Left lung (tissue), 10 donors: ENCODE results near the gene PKN1. TPM values are rescaled to one million over a fixed set of nuclear protein-coding genes. Genes with fewer than 3 reads are reported as not detected.

Experiments
- ATAC-seq: fragments of 200-7000 bp; cut with Tn5 transposase; one replicate; pipeline ENCODE4 v1.9.1; 2020; ENCODE audit warnings: moderate library complexity
- DNase-seq, 4 donors: peaks; one replicate each; pipeline ENCODE4 v3.0.0-alpha.2; 2013 to 2020
- H3K27ac ChIP-seq, 2 donors: fragments of 200-600 bp; sonication (generic) in 1 of 2; one replicate each; pipeline versions ENCODE4 v1.5.0 to v1.8.0; 2020 to 2021
- H3K27me3 ChIP-seq, 2 donors: fragments of 200-600 bp; sonication (generic) in 1 of 2; one replicate each; pipeline versions ENCODE4 v1.5.0 to v1.8.0; 2020 to 2021
- H3K36me3 ChIP-seq, 2 donors: fragments of 200-600 bp; sonication (generic) in 1 of 2; one replicate each; pipeline versions ENCODE4 v1.5.0 to v1.8.0; 2020 to 2021
- H3K4me1 ChIP-seq, 2 donors: fragments of 200-600 bp; one replicate each; pipeline ENCODE4 v1.8.0; 2021
- H3K4me3 ChIP-seq, 2 donors: fragments of 200-600 bp; sonication (generic) in 1 of 2; one replicate each; pipeline versions ENCODE4 v1.5.0 to v1.8.0; 2020 to 2021; ENCODE audit warnings: mild to moderate bottlenecking in 1 of 2
- H3K9me3 ChIP-seq, 2 donors: fragments of 200-600 bp; sonication (generic) in 1 of 2; one replicate each; pipeline versions ENCODE4 v1.5.0 to v1.8.0; 2020 to 2021
- CTCF ChIP-seq, 2 donors: fragments of 200-600 bp; sonication (generic) in 1 of 2; IDR thresholded peaks; one replicate each; pipeline versions ENCODE4 v1.5.0 to v1.8.0; 2021; ENCODE audit warnings: antibody characterized with exemption in 2 of 2
- intact Hi-C, 2 donors: fragments of 100-400 bp; cut with DNase I; formaldehyde crosslinking; loops; one replicate each; pipeline versions ENCODE4 v1.11.2 to v1.14.2; 2022
- polyA plus RNA-seq, 6 donors: library from polyadenylated mRNA; unstranded; fragments of 120-200 nt; gene quantifications; one replicate each; pipeline ENCODE4 v1.2.1, GENCODE V29; 2013; ENCODE audit not compliant: insufficient read length in 6 of 6
- total RNA-seq, 2 donors: library from RNA; stranded (reverse); fragmentation: NEBNext Ultra II Directional; extraction: Animal tissue kit (Norgen Biotek cat#: 25700); gene quantifications; one replicate each; pipeline ENCODE4 v1.2.1, GENCODE V29; 2021
- donor health status: DM: no; HTN: yes; CAD: no.
- donor health status: DM: no; HTN: no; CAD: no.

The PKN1 gene
- total and polyA plus RNA-seq, 8 donors, result 91.9 to 190 (median 101) TPM

- TF ChIP-seq CTCF (IDR thresholded peaks at IDR 0.05), result no peak
- DNase-seq (no peak), ATAC-seq (no peak)
- Histone ChIP-seq H3K27me3 (no peaks in the 10 kb centered on the region), H3K4me1 (peaks cover 15 to 29% of the 10 kb centered on the region in 2 donors), H3K27ac (no peak overlapping the region), H3K36me3 (peaks cover 0 to 41% of the 10 kb centered on the region in 2 donors), H3K4me3 (no peak overlapping the region), H3K9me3 (no peaks in the 10 kb centered on the region)
- intact Hi-C loops, result no loop called here
These were observed 59.7 kb downstream of the PKN1 start for GRCh38 chr19:14492756-14493337.

DNA sequence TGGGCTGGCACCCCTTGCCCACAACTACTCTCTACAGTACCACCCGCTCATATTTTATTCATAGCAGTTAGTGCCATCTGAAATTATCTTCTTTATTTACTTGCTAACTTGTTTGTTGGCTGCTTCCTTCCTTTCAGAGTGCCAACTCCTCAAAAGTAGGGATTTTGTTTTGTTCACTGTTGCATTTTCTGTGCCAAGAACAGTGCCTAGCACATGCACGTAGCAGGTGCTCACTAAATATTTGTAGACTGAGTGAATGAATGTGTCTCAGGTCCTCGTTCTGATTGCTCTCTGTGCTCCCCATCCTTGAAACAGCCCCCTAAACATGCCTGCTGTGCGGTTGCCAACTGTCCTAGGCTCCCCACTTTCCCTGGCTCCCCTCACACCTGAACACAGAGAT, 61.3 kb downstream of the PKN1 start:
- no peaks in the 10 kb centered on the region for H3K27me3 ChIP-seq
- H3K27ac ChIP-seq, result peak overlapping the region in 1 of 2 donors; percentile 75
- TF ChIP-seq CTCF (IDR thresholded peaks at IDR 0.05), result no peak
- peaks cover 18 to 34% of the 10 kb centered on the region in 2 donors for H3K4me1 ChIP-seq
- DNase-seq (no peak), ATAC-seq (no peak)
- no peaks in the 10 kb centered on the region for H3K9me3 ChIP-seq
- peak overlapping the region in 1 of 2 donors; percentile 85 for H3K4me3 ChIP-seq
- peaks cover 0 to 27% of the 10 kb centered on the region in 2 donors for H3K36me3 ChIP-seq
- intact Hi-C loops, result no loop called here

GRCh38 chr19:14494910-14495671, 62.0 kb downstream of the PKN1 start:
- Histone ChIP-seq H3K4me3 (peak overlapping the region; percentile 85 to 87), H3K27ac (peak overlapping the region; percentile 62 to 75), H3K4me1 (peaks cover 18 to 34% of the 10 kb centered on the region in 2 donors), H3K27me3 (no peaks in the 10 kb centered on the region), H3K36me3 (peaks cover 0 to 21% of the 10 kb centered on the region in 2 donors), H3K9me3 (no peaks in the 10 kb centered on the region)
- ATAC-seq (peak; percentile 2), DNase-seq (no peak)
- intact Hi-C loops, result no loop called here
- TF ChIP-seq CTCF (IDR thresholded peaks at IDR 0.05), result no peak

DNA sequence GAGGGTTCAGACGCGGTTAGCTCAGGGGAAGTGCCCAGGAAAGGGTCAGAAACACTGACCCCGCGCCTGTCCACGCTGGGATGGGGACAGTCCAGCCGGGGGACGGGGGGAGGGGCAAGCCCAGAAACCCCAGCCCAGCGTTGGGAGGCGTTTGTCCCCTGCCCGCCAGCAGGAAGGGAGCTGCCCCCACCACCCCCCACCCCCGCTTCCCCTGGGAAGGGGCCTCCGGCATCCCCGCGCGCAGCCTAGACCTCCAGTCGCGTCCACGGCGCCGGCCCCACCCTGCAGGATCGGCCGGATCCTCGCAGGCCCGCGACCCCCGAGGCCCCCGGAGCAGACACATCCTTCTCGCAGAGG, 62.5 kb downstream of the PKN1 start:
- ATAC-seq (no peak), DNase-seq (no peak)
- Histone ChIP-seq H3K4me1 (peaks cover 18 to 34% of the 10 kb centered on the region in 2 donors), H3K36me3 (peaks cover 0 to 15% of the 10 kb centered on the region in 2 donors), H3K27ac (peak overlapping the region; percentile 62 to 75), H3K4me3 (peak overlapping the region; percentile 85 to 87), H3K27me3 (no peaks in the 10 kb centered on the region), H3K9me3 (no peaks in the 10 kb centered on the region)
- intact Hi-C loops, result no loop called here
- TF ChIP-seq CTCF (IDR thresholded peaks at IDR 0.05), result no peak

GRCh38 chr19:14496029-14496833, 63.1 kb downstream of the PKN1 start, which contains the start of gene GIPC1:
TSS of gene GIPC1 (minus strand) at chr19:14496127. CDS start at chr19:14482976, 13,151 bp downstream.
- Histone ChIP-seq H3K9me3 (no peaks in the 10 kb centered on the region), H3K27me3 (no peaks in the 10 kb centered on the region), H3K4me3 (peak within 1 kb of the TSS; percentile 85 to 87), H3K27ac (peak within 1 kb of the TSS; percentile 75 to 76), H3K36me3 (peaks cover 0 to 10% of the 10 kb centered on the region in 2 donors), H3K4me1 (peaks cover 18 to 34% of the 10 kb centered on the region in 2 donors)
- DNase-seq, result peak; percentile 94 to 99 (median 97)
- intact Hi-C loops, result no loop called here
- no peak for TF ChIP-seq CTCF (IDR thresholded peaks at IDR 0.05)
- peak; percentile 95 for ATAC-seq
